ENCODE measurements around the gene OR2T2. TPM values are rescaled to one million over a fixed set of nuclear protein-coding genes. Genes with fewer than 3 reads are reported as not detected.
"Not testable (repeated sequence)": the region's sequence is repeated elsewhere in the genome, so short reads cannot be mapped to it uniquely, and the experiment has no call there.

The OR2T2 gene
- total and polyA plus RNA-seq, 9 donors: 0.06 TPM; not detected in 8

GRCh38 chr1:248449821-248450465, 4.5 kb downstream of the OR2T2 start:
- H3K4me3 ChIP-seq (ENCODE audit: low read length); DNase-seq; H3K36me3 ChIP-seq (ENCODE audit: control insufficient read depth, insufficient read depth, low read length); H3K4me1 ChIP-seq (ENCODE audit: control insufficient read depth, insufficient read depth, low read length); H3K27ac ChIP-seq (ENCODE audit: low read length); H3K27me3 ChIP-seq (ENCODE audit: control insufficient read depth, insufficient read depth, low read length); H3K9me3 ChIP-seq (replicated peaks; ENCODE audit: control insufficient read depth, low read depth, low read length): not testable (repeated sequence)
- WGBS (ENCODE audit: insufficient coverage): no CpG with 5 or more reads among the region's 6 CpGs

DNA sequence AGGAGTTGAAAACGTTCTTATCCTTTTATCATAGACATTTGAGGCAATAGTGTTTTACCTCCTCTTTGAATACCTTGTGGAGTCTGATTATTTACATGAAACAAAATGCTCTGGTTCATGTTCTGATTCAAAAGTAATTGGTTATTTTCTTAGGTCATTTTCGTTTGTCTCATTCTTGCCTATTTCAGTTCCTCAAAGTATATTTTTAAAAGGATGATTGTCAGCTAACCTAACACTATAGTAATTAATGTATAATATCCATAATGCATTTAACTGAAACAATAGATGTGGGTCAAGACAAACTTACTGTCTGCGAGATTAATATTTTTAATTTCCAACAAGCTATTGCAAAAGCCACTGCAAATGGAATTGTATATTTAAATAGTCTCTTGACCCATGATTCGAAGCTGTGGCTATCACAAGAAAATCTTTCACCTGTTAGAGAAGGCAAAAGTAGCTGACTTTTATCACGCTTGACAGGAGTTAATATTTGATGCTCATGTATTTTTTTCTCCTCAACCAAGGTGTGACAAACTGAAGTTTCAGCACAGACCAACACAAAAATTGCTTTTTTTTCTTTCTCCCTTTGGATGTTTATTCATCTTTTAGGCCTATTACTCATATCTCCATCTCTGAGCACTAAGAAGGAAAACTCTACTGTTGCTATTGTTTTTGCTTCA, 5.2 kb downstream of the OR2T2 start:
- not testable (repeated sequence) for H3K9me3 ChIP-seq (replicated peaks; ENCODE audit: control insufficient read depth, low read depth, low read length); H3K27me3 ChIP-seq (ENCODE audit: control insufficient read depth, insufficient read depth, low read length); H3K4me1 ChIP-seq (ENCODE audit: control insufficient read depth, insufficient read depth, low read length); H3K4me3 ChIP-seq (ENCODE audit: low read length); H3K27ac ChIP-seq (ENCODE audit: low read length); H3K36me3 ChIP-seq (ENCODE audit: control insufficient read depth, insufficient read depth, low read length); DNase-seq
- no CpG with 5 or more reads among the region's 5 CpGs for WGBS (ENCODE audit: insufficient coverage)

DNA sequence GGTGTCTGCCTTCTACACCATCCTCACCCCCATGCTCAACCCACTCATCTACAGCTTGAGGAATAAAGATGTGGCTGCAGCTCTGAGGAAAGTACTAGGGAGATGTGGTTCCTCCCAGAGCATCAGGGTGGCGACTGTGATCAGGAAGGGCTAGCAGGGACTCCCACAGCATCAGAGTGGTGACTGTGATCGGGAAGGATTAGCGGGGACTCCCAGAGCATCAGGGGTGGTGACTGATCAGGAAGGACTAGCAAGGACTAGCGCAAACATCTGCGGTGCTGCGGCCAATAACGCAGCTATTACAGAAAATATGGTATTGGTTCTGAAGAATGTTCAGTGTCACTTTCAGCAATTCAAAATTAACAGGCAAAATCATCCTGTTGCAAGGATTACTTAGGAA, 8.2 kb downstream of the OR2T2 start:
- WGBS (ENCODE audit: insufficient coverage): 75% methylated on average over 3 of the region's 7 CpGs
- H3K36me3 ChIP-seq (ENCODE audit: control insufficient read depth, insufficient read depth, low read length); DNase-seq; H3K27ac ChIP-seq (ENCODE audit: low read length); H3K9me3 ChIP-seq (replicated peaks; ENCODE audit: control insufficient read depth, low read depth, low read length); H3K4me3 ChIP-seq (ENCODE audit: low read length); H3K27me3 ChIP-seq (ENCODE audit: control insufficient read depth, insufficient read depth, low read length); H3K4me1 ChIP-seq (ENCODE audit: control insufficient read depth, insufficient read depth, low read length): not testable (repeated sequence)

GRCh38 chr1:248455045-248455444, 9.6 kb downstream of the OR2T2 start:
- not testable (repeated sequence) for H3K27ac ChIP-seq (ENCODE audit: low read length); H3K9me3 ChIP-seq (replicated peaks; ENCODE audit: control insufficient read depth, low read depth, low read length); H3K36me3 ChIP-seq (ENCODE audit: control insufficient read depth, insufficient read depth, low read length); H3K4me1 ChIP-seq (ENCODE audit: control insufficient read depth, insufficient read depth, low read length); H3K4me3 ChIP-seq (ENCODE audit: low read length); DNase-seq; H3K27me3 ChIP-seq (ENCODE audit: control insufficient read depth, insufficient read depth, low read length)
- WGBS (ENCODE audit: insufficient coverage): no CpG with 5 or more reads among the region's 4 CpGs

DNA sequence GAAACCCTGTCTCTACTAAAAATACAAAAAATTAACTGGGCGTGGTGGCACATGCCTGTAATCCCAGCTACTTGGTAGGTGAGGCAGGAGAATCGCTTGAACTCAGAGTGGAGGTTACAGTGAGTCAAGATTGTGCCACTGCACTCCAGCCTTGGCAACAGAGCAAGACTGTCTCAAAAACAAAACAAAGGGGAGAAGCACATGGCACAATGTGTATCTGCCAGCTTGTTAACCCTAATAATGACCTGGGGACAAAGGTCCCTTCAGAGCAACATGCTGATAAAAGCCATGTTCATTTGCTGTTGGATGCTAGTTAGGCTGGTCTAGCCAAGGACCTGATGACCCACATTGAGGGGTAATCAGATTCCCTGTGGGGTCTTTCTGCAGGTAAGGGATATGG, 11.2 kb downstream of the OR2T2 start:
- H3K9me3 ChIP-seq (replicated peaks; ENCODE audit: control insufficient read depth, low read depth, low read length); H3K4me1 ChIP-seq (ENCODE audit: control insufficient read depth, insufficient read depth, low read length); H3K27ac ChIP-seq (ENCODE audit: low read length); H3K4me3 ChIP-seq (ENCODE audit: low read length); DNase-seq; H3K27me3 ChIP-seq (ENCODE audit: control insufficient read depth, insufficient read depth, low read length); H3K36me3 ChIP-seq (ENCODE audit: control insufficient read depth, insufficient read depth, low read length): not testable (repeated sequence)
- WGBS (ENCODE audit: insufficient coverage): no CpG with 5 or more reads among the region's 2 CpGs

- DNase-seq; H3K27me3 ChIP-seq (ENCODE audit: control insufficient read depth, insufficient read depth, low read length); H3K27ac ChIP-seq (ENCODE audit: low read length); H3K4me1 ChIP-seq (ENCODE audit: control insufficient read depth, insufficient read depth, low read length); H3K4me3 ChIP-seq (ENCODE audit: low read length); H3K9me3 ChIP-seq (replicated peaks; ENCODE audit: control insufficient read depth, low read depth, low read length); H3K36me3 ChIP-seq (ENCODE audit: control insufficient read depth, insufficient read depth, low read length): not testable (repeated sequence)
- WGBS (ENCODE audit: insufficient coverage): 20% methylated on average over 1 of the region's 7 CpGs
Measured at GRCh38 chr1:248459117-248459516, 13.7 kb downstream of the OR2T2 start.

- no peak overlapping the region for H3K27ac ChIP-seq (ENCODE audit: low read length)
- no peak for DNase-seq
- no peaks in the 10 kb centered on the region for H3K27me3 ChIP-seq (ENCODE audit: control insufficient read depth, insufficient read depth, low read length)
- no peak overlapping the region for H3K4me3 ChIP-seq (ENCODE audit: low read length)
- peaks cover 8% of the 10 kb centered on the region for H3K9me3 ChIP-seq (replicated peaks; ENCODE audit: control insufficient read depth, low read depth, low read length)
- H3K4me1 ChIP-seq (ENCODE audit: control insufficient read depth, insufficient read depth, low read length): no peaks in the 10 kb centered on the region
- H3K36me3 ChIP-seq (ENCODE audit: control insufficient read depth, insufficient read depth, low read length): no peaks in the 10 kb centered on the region
- no CpG with 5 or more reads among the region's 4 CpGs for WGBS (ENCODE audit: insufficient coverage)
Measured at GRCh38 chr1:248471154-248471553, 25.7 kb downstream of the OR2T2 start.

DNA sequence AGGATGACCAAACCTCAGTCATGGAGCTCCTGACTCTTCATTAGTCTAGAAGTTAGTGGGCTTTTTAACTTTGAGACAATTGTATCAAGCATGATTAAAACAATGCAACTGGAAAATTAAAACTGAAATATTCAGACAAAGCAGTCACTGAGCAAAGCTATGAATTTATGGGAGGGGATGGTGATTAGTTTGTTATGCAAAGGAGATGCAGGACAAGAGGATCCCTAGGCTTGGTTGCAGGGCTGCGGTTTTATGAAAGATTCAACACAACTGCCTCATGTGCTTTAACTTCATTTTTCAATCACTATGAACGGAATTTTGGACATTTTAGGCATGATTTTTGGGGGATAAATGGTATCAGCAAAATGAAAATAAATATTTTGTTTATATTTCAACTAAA, 26.7 kb downstream of the OR2T2 start:
- H3K4me1 ChIP-seq (ENCODE audit: control insufficient read depth, insufficient read depth, low read length); DNase-seq; H3K27ac ChIP-seq (ENCODE audit: low read length); H3K9me3 ChIP-seq (replicated peaks; ENCODE audit: control insufficient read depth, low read depth, low read length); H3K27me3 ChIP-seq (ENCODE audit: control insufficient read depth, insufficient read depth, low read length); H3K36me3 ChIP-seq (ENCODE audit: control insufficient read depth, insufficient read depth, low read length); H3K4me3 ChIP-seq (ENCODE audit: low read length): not testable (repeated sequence)
- WGBS (ENCODE audit: insufficient coverage): no CpG with 5 or more reads among the region's 2 CpGs

- H3K4me3 ChIP-seq (ENCODE audit: low read length); H3K9me3 ChIP-seq (replicated peaks; ENCODE audit: control insufficient read depth, low read depth, low read length); H3K27me3 ChIP-seq (ENCODE audit: control insufficient read depth, insufficient read depth, low read length); DNase-seq; H3K27ac ChIP-seq (ENCODE audit: low read length); H3K4me1 ChIP-seq (ENCODE audit: control insufficient read depth, insufficient read depth, low read length); H3K36me3 ChIP-seq (ENCODE audit: control insufficient read depth, insufficient read depth, low read length): not testable (repeated sequence)
- WGBS (ENCODE audit: insufficient coverage): no CpG with 5 or more reads among the region's 2 CpGs
Measured at GRCh38 chr1:248473051-248473450, 27.6 kb downstream of the OR2T2 start, which contains the start of gene OR2T3. TSS of gene OR2T3 (plus strand) at chr1:248473351. CDS start at chr1:248473351, 0 bp downstream.

DNA sequence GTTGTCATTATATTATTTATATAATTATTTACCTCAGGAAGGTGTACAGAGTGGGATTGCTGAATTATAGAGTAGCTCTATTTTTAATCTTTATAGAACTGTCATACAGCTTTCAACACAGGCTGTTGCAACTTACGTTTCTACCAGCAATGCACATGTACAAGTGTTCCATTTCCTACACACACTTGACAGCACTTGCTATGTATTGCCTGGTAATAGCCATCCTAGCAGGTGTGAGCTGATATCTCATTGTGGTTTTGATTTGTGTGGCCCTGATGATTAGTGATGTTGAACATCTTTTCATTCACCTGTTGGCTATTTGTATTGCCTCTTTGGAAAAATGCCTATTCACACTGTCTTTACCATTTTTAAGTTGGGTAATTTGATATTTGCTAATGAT, 30.2 kb downstream of the OR2T2 start:
- H3K4me1 ChIP-seq (ENCODE audit: control insufficient read depth, insufficient read depth, low read length); H3K27me3 ChIP-seq (ENCODE audit: control insufficient read depth, insufficient read depth, low read length); H3K27ac ChIP-seq (ENCODE audit: low read length); H3K36me3 ChIP-seq (ENCODE audit: control insufficient read depth, insufficient read depth, low read length); H3K9me3 ChIP-seq (replicated peaks; ENCODE audit: control insufficient read depth, low read depth, low read length); DNase-seq; H3K4me3 ChIP-seq (ENCODE audit: low read length): not testable (repeated sequence)
- no CpG with 5 or more reads among the region's 1 CpG for WGBS (ENCODE audit: insufficient coverage)

Measured in muscle of leg (tissue), 11 donors.